Liver (tissue), 9 donors: Measurements from ENCODE around the gene PRPF40B. TPM values are rescaled to one million over a fixed set of nuclear protein-coding genes. Genes with fewer than 3 reads are reported as not detected.

Experiments
- DNase-seq: peaks from one replicate; pipeline ENCODE4 v3.0.0-alpha.2; 2017; ENCODE audit warnings: low spot score
- H3K27ac ChIP-seq, 2 donors: one replicate each; pipeline ENCODE4 v1.7.0; 2013; ENCODE audit warnings: inconsistent platforms in 2 of 2, low read length in 2 of 2, control low read depth in 1 of 2, low read depth in 1 of 2, mild to moderate bottlenecking in 1 of 2
- H3K27me3 ChIP-seq, 4 donors: one replicate each; pipeline versions ENCODE4 v1.6.1 to v1.7.0; 2013; ENCODE audit warnings: low read length in 3 of 4, inconsistent platforms in 1 of 4, mild to moderate bottlenecking in 1 of 4, moderate library complexity in 1 of 4; ENCODE audit not compliant: control insufficient read depth in 4 of 4, insufficient read depth in 4 of 4
- H3K36me3 ChIP-seq, 4 donors: one replicate each; pipeline versions ENCODE4 v1.6.1 to v1.7.0; 2013; ENCODE audit warnings: low read length in 3 of 4, mild to moderate bottlenecking in 3 of 4, low read depth in 1 of 4, moderate library complexity in 1 of 4; ENCODE audit not compliant: control insufficient read depth in 4 of 4, insufficient read depth in 3 of 4
- H3K4me1 ChIP-seq, 4 donors: one replicate each; pipeline versions ENCODE4 v1.6.1 to v1.7.0; 2013; ENCODE audit warnings: low read length in 3 of 4, mild to moderate bottlenecking in 3 of 4, moderate library complexity in 1 of 4; ENCODE audit not compliant: control insufficient read depth in 4 of 4, insufficient read depth in 4 of 4
- H3K4me3 ChIP-seq, 3 donors: one replicate each; pipeline versions ENCODE4 v1.6.1 to v1.7.0; 2013; ENCODE audit warnings: low read length in 3 of 3, control low read depth in 1 of 3, low read depth in 1 of 3, mild to moderate bottlenecking in 1 of 3
- H3K9ac ChIP-seq, 2 donors: one replicate each; pipeline ENCODE4 v1.7.0; 2013; ENCODE audit warnings: low read length in 2 of 2, mild to moderate bottlenecking in 2 of 2, moderate library complexity in 2 of 2, control low read depth in 1 of 2, low read depth in 1 of 2
- H3K9me3 ChIP-seq, 4 donors: one replicate each; pipeline versions ENCODE4 v1.6.1 to v1.7.0; 2013; ENCODE audit warnings: low read length in 3 of 4; ENCODE audit not compliant: control insufficient read depth in 4 of 4
- CTCF ChIP-seq: fragments of 150-350 bp; IDR thresholded peaks from 2 replicates; pipeline ENCODE4 v1.5.1; 2017; ENCODE audit warnings: improper control_type of control experiment, low read depth, low read length; ENCODE audit not compliant: missing input control
- EGR1 ChIP-seq, 2 donors: IDR thresholded peaks; 2 replicates each; pipeline ENCODE4 v1.6.1; 2016 to 2018; ENCODE audit warnings: antibody characterized with exemption in 2 of 2, low read depth in 2 of 2
- FOXA1 ChIP-seq: IDR thresholded peaks from 2 replicates; pipeline ENCODE4 v1.6.1; 2016; ENCODE audit warnings: antibody characterized with exemption
- FOXA2 ChIP-seq: IDR thresholded peaks from 2 replicates; pipeline ENCODE4 v1.6.1; 2016; ENCODE audit warnings: antibody characterized with exemption
- GABPA ChIP-seq, 2 donors: IDR thresholded peaks in 1 of 2; conservative IDR thresholded peaks in 1 of 2; 2 replicates each; pipeline ENCODE4 v1.6.1; 2016; ENCODE audit warnings: antibody characterized with exemption in 2 of 2, mild to moderate bottlenecking in 1 of 2, moderate library complexity in 1 of 2
- HNF4A ChIP-seq, 2 donors: conservative IDR thresholded peaks; 2 replicates each; pipeline ENCODE4 v1.6.1; 2016; ENCODE audit warnings: antibody characterized with exemption in 2 of 2, mild to moderate bottlenecking in 2 of 2
- HNF4G ChIP-seq: IDR thresholded peaks from 2 replicates; pipeline ENCODE4 v1.6.1; 2016; ENCODE audit warnings: antibody characterized with exemption
- JUND ChIP-seq, 2 donors: IDR thresholded peaks; 2 replicates each; pipeline ENCODE4 v1.6.1; 2016; ENCODE audit warnings: antibody characterized with exemption in 2 of 2
- MAX ChIP-seq: IDR thresholded peaks from 2 replicates; pipeline ENCODE4 v1.6.1; 2016; ENCODE audit warnings: antibody characterized with exemption
- NR2F2 ChIP-seq: IDR thresholded peaks from 2 replicates; pipeline ENCODE4 v1.6.1; 2016; ENCODE audit warnings: antibody characterized with exemption
- RAD21 ChIP-seq, 2 donors: IDR thresholded peaks; 2 replicates each; pipeline ENCODE4 v1.6.1; 2016; ENCODE audit warnings: antibody characterized with exemption in 2 of 2, mild to moderate bottlenecking in 2 of 2
- RXRA ChIP-seq, 2 donors: IDR thresholded peaks; 2 replicates each; pipeline ENCODE4 v1.6.1; 2017 to 2018; ENCODE audit warnings: antibody characterized with exemption in 2 of 2, mild to moderate bottlenecking in 1 of 2
- SP1 ChIP-seq: IDR thresholded peaks from 2 replicates; pipeline ENCODE4 v1.6.1; 2018; ENCODE audit warnings: antibody characterized with exemption, mild to moderate bottlenecking
- TAF1 ChIP-seq: conservative IDR thresholded peaks from 2 replicates; pipeline ENCODE4 v1.6.1; 2016; ENCODE audit warnings: antibody characterized with exemption, mild to moderate bottlenecking
- YY1 ChIP-seq: IDR thresholded peaks from 2 replicates; pipeline ENCODE4 v1.6.1; 2016; ENCODE audit warnings: antibody characterized with exemption, mild to moderate bottlenecking
- WGBS: extraction: QIAGEN DNeasy Blood & Tissue Kit; methylation state at CpG from one replicate; pipeline ENCODE4 v1.1.7; 2013; 5-methylcytosine and 5-hydroxymethylcytosine counted together
- polyA plus RNA-seq, 2 donors: library from polyadenylated mRNA; stranded (reverse) in 1 of 2; unstranded in 1 of 2; fragments of 200-250 nt in 1 of 2; fragments of >200 nt in 1 of 2; fragmentation: Nextera tagmentation in 1 of 2; extraction: Ambion mirVana in 1 of 2; gene quantifications; one replicate each; pipeline versions ENCODE4 v1.2.1 to v1.2.3, GENCODE V29; 2013 to 2015
- total RNA-seq, 2 donors: library from RNA; depleted of rRNA; stranded (reverse); fragments of >200 nt; gene quantifications; one replicate each; pipeline ENCODE4 v1.2.3, GENCODE V29; 2014
- TF ChIP-seq, protein P1 (sequence below): IDR thresholded peaks from 2 replicates; pipeline ENCODE4 v1.6.1; 2016; ENCODE audit warnings: antibody characterized with exemption, mild to moderate bottlenecking
- TF ChIP-seq, protein P2 (sequence below): IDR thresholded peaks from 2 replicates; pipeline ENCODE4 v1.6.1; 2016; ENCODE audit warnings: antibody characterized with exemption
- TF ChIP-seq, protein P3 (sequence below): IDR thresholded peaks from 2 replicates; pipeline ENCODE4 v1.6.1; 2016; ENCODE audit warnings: antibody characterized with exemption
- donor health status: healthy.
- donor health status: healthy.
- donor health status: healthy.
- donor health status: healthy.
- donor health status: healthy.

The PRPF40B gene
- total and polyA plus RNA-seq, 4 donors: 2.4 to 4.8 (median 3.9) TPM

DNA sequence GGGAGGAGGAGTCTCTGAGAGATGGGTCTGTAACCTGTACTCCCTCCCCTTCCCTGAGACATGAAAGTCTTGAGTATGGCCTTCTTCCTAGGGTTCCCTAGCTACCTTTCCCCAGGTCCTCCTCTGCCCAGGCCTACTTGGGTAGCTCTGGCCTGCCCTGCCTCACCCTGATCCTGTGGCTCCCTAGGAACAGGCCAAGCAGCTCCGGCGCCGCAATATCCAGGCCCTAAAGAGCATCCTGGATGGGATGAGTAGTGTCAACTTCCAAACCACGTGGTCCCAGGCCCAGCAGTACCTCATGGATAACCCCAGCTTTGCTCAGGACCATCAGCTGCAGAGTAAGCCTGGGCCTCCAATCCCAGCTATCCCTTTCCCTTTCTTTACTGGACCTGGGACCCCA is 12.3 kb downstream of the PRPF40B start:
- Histone ChIP-seq H3K4me1 (no peaks in the 10 kb centered on the region), H3K4me3 (no peak overlapping the region), H3K9ac (no peak overlapping the region), H3K36me3 (peaks cover 0 to 2% (median 0%) of the 10 kb centered on the region in 4 donors), H3K27me3 (no peaks in the 10 kb centered on the region), H3K9me3 (no peaks in the 10 kb centered on the region), H3K27ac (no peak overlapping the region)
- TF ChIP-seq RAD21 (IDR thresholded peaks at IDR 0.05) (no peak), YY1 (no peak), CTCF (no peak), EGR1 (IDR thresholded peaks at IDR 0.05; ENCODE audit: low read depth in 2 of 2) (no peak), FOXA2 (no peak), HNF4A (conservative IDR thresholded peaks at IDR 0.05) (no peak), HNF4G (no peak), MAX (no peak), TAF1 (no peak), SP1 (no peak), RXRA (IDR thresholded peaks at IDR 0.05) (no peak), JUND (IDR thresholded peaks at IDR 0.05) (no peak), NR2F2 (no peak), GABPA (IDR thresholded peaks at IDR 0.05 in 1 of 2, conservative IDR thresholded peaks at IDR 0.05 in 1 of 2) (no peak), FOXA1 (no peak)
- TF ChIP-seq, protein P1, sequence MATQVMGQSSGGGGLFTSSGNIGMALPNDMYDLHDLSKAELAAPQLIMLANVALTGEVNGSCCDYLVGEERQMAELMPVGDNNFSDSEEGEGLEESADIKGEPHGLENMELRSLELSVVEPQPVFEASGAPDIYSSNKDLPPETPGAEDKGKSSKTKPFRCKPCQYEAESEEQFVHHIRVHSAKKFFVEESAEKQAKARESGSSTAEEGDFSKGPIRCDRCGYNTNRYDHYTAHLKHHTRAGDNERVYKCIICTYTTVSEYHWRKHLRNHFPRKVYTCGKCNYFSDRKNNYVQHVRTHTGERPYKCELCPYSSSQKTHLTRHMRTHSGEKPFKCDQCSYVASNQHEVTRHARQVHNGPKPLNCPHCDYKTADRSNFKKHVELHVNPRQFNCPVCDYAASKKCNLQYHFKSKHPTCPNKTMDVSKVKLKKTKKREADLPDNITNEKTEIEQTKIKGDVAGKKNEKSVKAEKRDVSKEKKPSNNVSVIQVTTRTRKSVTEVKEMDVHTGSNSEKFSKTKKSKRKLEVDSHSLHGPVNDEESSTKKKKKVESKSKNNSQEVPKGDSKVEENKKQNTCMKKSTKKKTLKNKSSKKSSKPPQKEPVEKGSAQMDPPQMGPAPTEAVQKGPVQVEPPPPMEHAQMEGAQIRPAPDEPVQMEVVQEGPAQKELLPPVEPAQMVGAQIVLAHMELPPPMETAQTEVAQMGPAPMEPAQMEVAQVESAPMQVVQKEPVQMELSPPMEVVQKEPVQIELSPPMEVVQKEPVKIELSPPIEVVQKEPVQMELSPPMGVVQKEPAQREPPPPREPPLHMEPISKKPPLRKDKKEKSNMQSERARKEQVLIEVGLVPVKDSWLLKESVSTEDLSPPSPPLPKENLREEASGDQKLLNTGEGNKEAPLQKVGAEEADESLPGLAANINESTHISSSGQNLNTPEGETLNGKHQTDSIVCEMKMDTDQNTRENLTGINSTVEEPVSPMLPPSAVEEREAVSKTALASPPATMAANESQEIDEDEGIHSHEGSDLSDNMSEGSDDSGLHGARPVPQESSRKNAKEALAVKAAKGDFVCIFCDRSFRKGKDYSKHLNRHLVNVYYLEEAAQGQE: no peak
- TF ChIP-seq, protein P2, sequence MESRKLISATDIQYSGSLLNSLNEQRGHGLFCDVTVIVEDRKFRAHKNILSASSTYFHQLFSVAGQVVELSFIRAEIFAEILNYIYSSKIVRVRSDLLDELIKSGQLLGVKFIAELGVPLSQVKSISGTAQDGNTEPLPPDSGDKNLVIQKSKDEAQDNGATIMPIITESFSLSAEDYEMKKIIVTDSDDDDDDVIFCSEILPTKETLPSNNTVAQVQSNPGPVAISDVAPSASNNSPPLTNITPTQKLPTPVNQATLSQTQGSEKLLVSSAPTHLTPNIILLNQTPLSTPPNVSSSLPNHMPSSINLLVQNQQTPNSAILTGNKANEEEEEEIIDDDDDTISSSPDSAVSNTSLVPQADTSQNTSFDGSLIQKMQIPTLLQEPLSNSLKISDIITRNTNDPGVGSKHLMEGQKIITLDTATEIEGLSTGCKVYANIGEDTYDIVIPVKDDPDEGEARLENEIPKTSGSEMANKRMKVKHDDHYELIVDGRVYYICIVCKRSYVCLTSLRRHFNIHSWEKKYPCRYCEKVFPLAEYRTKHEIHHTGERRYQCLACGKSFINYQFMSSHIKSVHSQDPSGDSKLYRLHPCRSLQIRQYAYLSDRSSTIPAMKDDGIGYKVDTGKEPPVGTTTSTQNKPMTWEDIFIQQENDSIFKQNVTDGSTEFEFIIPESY: no peak
- TF ChIP-seq, protein P3, sequence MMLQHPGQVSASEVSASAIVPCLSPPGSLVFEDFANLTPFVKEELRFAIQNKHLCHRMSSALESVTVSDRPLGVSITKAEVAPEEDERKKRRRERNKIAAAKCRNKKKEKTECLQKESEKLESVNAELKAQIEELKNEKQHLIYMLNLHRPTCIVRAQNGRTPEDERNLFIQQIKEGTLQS: no peak
- DNase-seq: no peak
- WGBS: 93% methylated on average over 4 of the region's 4 CpGs
